ENCODE measurements around the gene DDX1.

GRCh38 chr2:15631883-15632282, 40.2 kb downstream of the DDX1 start:
- TF ChIP-seq, protein P1, sequence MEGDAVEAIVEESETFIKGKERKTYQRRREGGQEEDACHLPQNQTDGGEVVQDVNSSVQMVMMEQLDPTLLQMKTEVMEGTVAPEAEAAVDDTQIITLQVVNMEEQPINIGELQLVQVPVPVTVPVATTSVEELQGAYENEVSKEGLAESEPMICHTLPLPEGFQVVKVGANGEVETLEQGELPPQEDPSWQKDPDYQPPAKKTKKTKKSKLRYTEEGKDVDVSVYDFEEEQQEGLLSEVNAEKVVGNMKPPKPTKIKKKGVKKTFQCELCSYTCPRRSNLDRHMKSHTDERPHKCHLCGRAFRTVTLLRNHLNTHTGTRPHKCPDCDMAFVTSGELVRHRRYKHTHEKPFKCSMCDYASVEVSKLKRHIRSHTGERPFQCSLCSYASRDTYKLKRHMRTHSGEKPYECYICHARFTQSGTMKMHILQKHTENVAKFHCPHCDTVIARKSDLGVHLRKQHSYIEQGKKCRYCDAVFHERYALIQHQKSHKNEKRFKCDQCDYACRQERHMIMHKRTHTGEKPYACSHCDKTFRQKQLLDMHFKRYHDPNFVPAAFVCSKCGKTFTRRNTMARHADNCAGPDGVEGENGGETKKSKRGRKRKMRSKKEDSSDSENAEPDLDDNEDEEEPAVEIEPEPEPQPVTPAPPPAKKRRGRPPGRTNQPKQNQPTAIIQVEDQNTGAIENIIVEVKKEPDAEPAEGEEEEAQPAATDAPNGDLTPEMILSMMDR (conservative IDR thresholded peaks at IDR 0.05 in 1 of 2, IDR thresholded peaks at IDR 0.05 in 1 of 2; ENCODE audit: low read depth in 1 of 2, low read length in 2 of 2): no peak
- TF ChIP-seq EZH2 (IDR thresholded peaks at IDR 0.05; ENCODE audit: low read length, missing control alignments): no peak
